ENCODE data around the gene VAMP1. TPM values are rescaled to one million over a fixed set of nuclear protein-coding genes. Genes with fewer than 3 reads are reported as not detected.
A peak's percentile ranks its signal among the peaks of the same experiment; 100 is the strongest.

VAMP1 gene
- total and polyA plus RNA-seq, 2 of the 13 experiments (the other 11 are each of a cell fraction or from before 2014, with no cell fraction given), result 2.5 to 7.4 TPM

GRCh38 chr12:6470375-6471163 lies at the start of gene VAMP1 (continued):
- TF ChIP-seq PRDM15 (CRISPR knock-in tag; IDR thresholded peaks at IDR 0.05) (no peak), IRF9 (CRISPR knock-in tag; IDR thresholded peaks at IDR 0.05; ENCODE audit: borderline replicate concordance) (peak; percentile 86; the same call in 1 of the 2 replicates), ZNF446 (CRISPR knock-in tag; IDR thresholded peaks at IDR 0.05) (peak; percentile 43; the same call in 1 of the 2 replicates), ETV6 (CRISPR knock-in tag; conservative IDR thresholded peaks at IDR 0.05) (peak; percentile 82), SP2 (CRISPR knock-in tag; IDR thresholded peaks at IDR 0.05) (peak; percentile 96), ZNF263 (CRISPR knock-in tag; IDR thresholded peaks at IDR 0.05) (0 out of 2 replicates have a peak, but pooled peaks have one; percentile 14), ZNF782 (CRISPR knock-in tag; IDR thresholded peaks at IDR 0.05; ENCODE audit: borderline replicate concordance) (no peak), TOE1 (CRISPR knock-in tag; IDR thresholded peaks at IDR 0.05) (no peak), ZXDC (CRISPR knock-in tag; IDR thresholded peaks at IDR 0.05) (0 out of 2 replicates have a peak, but pooled peaks have one; percentile 44), AGO1 (IDR thresholded peaks at IDR 0.05; ENCODE audit: low read depth, low read length, poor library complexity, severe bottlenecking) (peak; percentile 84), NKX3-1 (CRISPR knock-in tag; IDR thresholded peaks at IDR 0.05) (peak; percentile 36; the same call in 1 of the 2 replicates), RCOR2 (CRISPR knock-in tag; IDR thresholded peaks at IDR 0.05) (no peak; the same call in 1 of the 2 replicates), ZNF816 (CRISPR knock-in tag; IDR thresholded peaks at IDR 0.05; ENCODE audit: borderline replicate concordance) (peak; percentile 58; the same call in 1 of the 2 replicates)
- TF ChIP-seq, protein P1, sequence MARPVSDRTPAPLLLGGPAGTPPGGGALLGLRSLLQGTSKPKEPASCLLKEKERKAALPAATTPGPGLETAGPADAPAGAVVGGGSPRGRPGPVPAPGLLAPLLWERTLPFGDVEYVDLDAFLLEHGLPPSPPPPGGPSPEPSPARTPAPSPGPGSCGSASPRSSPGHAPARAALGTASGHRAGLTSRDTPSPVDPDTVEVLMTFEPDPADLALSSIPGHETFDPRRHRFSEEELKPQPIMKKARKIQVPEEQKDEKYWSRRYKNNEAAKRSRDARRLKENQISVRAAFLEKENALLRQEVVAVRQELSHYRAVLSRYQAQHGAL (CRISPR knock-in tag; IDR thresholded peaks at IDR 0.05; ENCODE audit: not compliant biosample characterization), result no peak
- TF ChIP-seq, protein P2, sequence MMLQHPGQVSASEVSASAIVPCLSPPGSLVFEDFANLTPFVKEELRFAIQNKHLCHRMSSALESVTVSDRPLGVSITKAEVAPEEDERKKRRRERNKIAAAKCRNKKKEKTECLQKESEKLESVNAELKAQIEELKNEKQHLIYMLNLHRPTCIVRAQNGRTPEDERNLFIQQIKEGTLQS (CRISPR knock-in tag; IDR thresholded peaks at IDR 0.05), result peak; percentile 47; the same call in 1 of the 2 replicates
- TF ChIP-seq, protein P3, sequence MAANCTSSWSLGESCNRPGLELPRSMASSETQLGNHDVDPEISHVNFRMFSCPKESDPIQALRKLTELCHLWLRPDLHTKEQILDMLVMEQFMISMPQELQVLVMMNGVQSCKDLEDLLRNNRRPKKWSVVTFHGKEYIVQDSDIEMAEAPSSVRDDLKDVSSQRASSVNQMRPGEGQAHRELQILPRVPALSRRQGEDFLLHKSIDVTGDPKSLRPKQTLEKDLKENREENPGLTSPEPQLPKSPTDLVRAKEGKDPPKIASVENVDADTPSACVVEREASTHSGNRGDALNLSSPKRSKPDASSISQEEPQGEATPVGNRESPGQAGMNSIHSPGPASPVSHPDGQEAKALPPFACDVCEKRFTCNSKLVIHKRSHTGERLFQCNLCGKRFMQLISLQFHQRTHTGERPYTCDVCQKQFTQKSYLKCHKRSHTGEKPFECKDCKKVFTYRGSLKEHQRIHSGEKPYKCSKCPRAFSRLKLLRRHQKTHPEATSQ (CRISPR knock-in tag; IDR thresholded peaks at IDR 0.05; ENCODE audit: borderline replicate concordance), result no peak
- TF ChIP-seq, protein P4, sequence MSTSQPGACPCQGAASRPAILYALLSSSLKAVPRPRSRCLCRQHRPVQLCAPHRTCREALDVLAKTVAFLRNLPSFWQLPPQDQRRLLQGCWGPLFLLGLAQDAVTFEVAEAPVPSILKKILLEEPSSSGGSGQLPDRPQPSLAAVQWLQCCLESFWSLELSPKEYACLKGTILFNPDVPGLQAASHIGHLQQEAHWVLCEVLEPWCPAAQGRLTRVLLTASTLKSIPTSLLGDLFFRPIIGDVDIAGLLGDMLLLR (CRISPR knock-in tag; IDR thresholded peaks at IDR 0.05), result peak; percentile 78; the same call in 1 of the 2 replicates
